PC-9 (cell line): ENCODE measurements around the gene EQTN. TPM values are rescaled to one million over a fixed set of nuclear protein-coding genes. Genes with fewer than 3 reads are reported as not detected.

Experiments
- BruUV-seq: library from RNA; stranded (reverse); fragments of 400-500 nt; replicated peaks from 2 replicates; lab custom pipeline; 2021; lab: Mats Ljungman, UMichigan
- CTCF ChIA-PET: fragments of 300-600 bp; sonication (Branson Sonifier 250); formaldehyde crosslinking; loops from one replicate; lab custom pipeline; 2022; ENCODE audit warnings: antibody characterized with exemption; lab: Charles Lee
- POLR2A ChIA-PET: fragments of 300-600 bp; sonication (Branson Sonifier 250); formaldehyde crosslinking; loops from one replicate; lab custom pipeline; 2022; ENCODE audit warnings: antibody characterized with exemption; ENCODE audit not compliant: unreplicated experiment; lab: Charles Lee
- DNase-seq, 2 experiments: peaks; one replicate each; pipeline versions ENCODE4 v3.0.0 to v3.0.0-alpha.2; 2015 to 2022; ENCODE audit warnings: mixed read lengths in 1 of 2
- H2AFZ ChIP-seq: fragments of 200-600 bp; sonication (generic); 2 replicates; pipeline ENCODE4 v1.8.1; 2017; ENCODE audit warnings: antibody characterized with exemption
- H3F3A ChIP-seq: fragments of 200-600 bp; sonication (generic); 2 replicates; pipeline ENCODE4 v1.8.1; 2017; ENCODE audit warnings: antibody characterized with exemption, mild to moderate bottlenecking, low read depth; ENCODE audit not compliant: insufficient read depth
- H3K27ac ChIP-seq: fragments of 200-600 bp; sonication (generic); 2 replicates; pipeline ENCODE4 v1.6.1; 2016; ENCODE audit warnings: mixed run types
- H3K27me3 ChIP-seq: fragments of 200-600 bp; sonication (generic); 2 replicates; pipeline ENCODE4 v1.6.1; 2016; ENCODE audit warnings: low read depth, mixed run types; ENCODE audit not compliant: insufficient read depth
- H3K36me3 ChIP-seq: fragments of 200-600 bp; sonication (generic); 2 replicates; pipeline ENCODE4 v1.6.1; 2016; ENCODE audit warnings: low read depth, mixed run types
- H3K4me1 ChIP-seq: fragments of 200-600 bp; sonication (generic); replicated peaks from 2 replicates; pipeline ENCODE4 v1.6.1; 2016; ENCODE audit warnings: mixed run types; ENCODE audit not compliant: insufficient read depth
- H3K4me2 ChIP-seq: fragments of 200-600 bp; sonication (generic); 2 replicates; pipeline ENCODE4 v1.6.1; 2017; ENCODE audit warnings: mixed run types
- H3K4me3 ChIP-seq: fragments of 200-600 bp; sonication (generic); 2 replicates; pipeline ENCODE4 v1.6.1; 2016; ENCODE audit warnings: mixed run types
- H3K79me2 ChIP-seq: fragments of 200-600 bp; sonication (generic); 2 replicates; pipeline ENCODE4 v1.6.1; 2017; ENCODE audit warnings: low read depth, mixed run types
- H3K9me2 ChIP-seq: fragments of 200-600 bp; sonication (generic); 2 replicates; pipeline ENCODE4 v1.8.1; 2017; ENCODE audit warnings: mild to moderate bottlenecking; ENCODE audit not compliant: insufficient read depth
- H3K9me3 ChIP-seq: fragments of 200-600 bp; sonication (generic); 2 replicates; pipeline ENCODE4 v1.8.1; 2016; ENCODE audit warnings: low read depth; ENCODE audit not compliant: insufficient read depth
- H4K20me1 ChIP-seq: fragments of 200-600 bp; sonication (generic); 2 replicates; pipeline ENCODE4 v1.8.1; 2017; ENCODE audit not compliant: insufficient read depth
- CTCF ChIP-seq: fragments of 200-600 bp; sonication (generic); conservative IDR thresholded peaks from 2 replicates; pipeline ENCODE4 v1.6.1; 2017; ENCODE audit warnings: mixed run types, antibody characterized with exemption, mild to moderate bottlenecking, moderate library complexity
- EZH2 ChIP-seq: fragments of 200-600 bp; sonication (generic); IDR thresholded peaks from 2 replicates; pipeline ENCODE4 v1.8.0; 2017; ENCODE audit warnings: antibody characterized with exemption, low read depth
- intact Hi-C: fragments of 100-400 bp; cut with micrococcal nuclease; formaldehyde crosslinking; loops from one replicate; pipeline ENCODE4 v1.10.0; 2022; ENCODE audit not compliant: unreplicated experiment
- total RNA-seq: library from RNA; stranded (reverse); gene quantifications from 2 replicates; pipeline ENCODE4 v1.2.3, GENCODE V29; 2021

EQTN gene
- total RNA-seq, 1 experiment from 2014 or later: not detected

- H3F3A ChIP-seq: no peaks in the 10 kb centered on the region
- no peaks in the 10 kb centered on the region for H3K9me3 ChIP-seq
- H3K4me1 ChIP-seq: 0 out of 2 replicates have a peak, but pooled peaks cover 3% of the 10 kb centered on the region
- H2AFZ ChIP-seq: no peak overlapping the region
- no peaks in the 10 kb centered on the region for H4K20me1 ChIP-seq
- H3K27ac ChIP-seq: no peak overlapping the region
- H3K36me3 ChIP-seq: no peaks in the 10 kb centered on the region
- intact Hi-C loops: no loop called here
- TF ChIP-seq CTCF (no peak), EZH2 (no peak)
- H3K27me3 ChIP-seq: no peaks in the 10 kb centered on the region
- no peak overlapping the region for H3K4me2 ChIP-seq
- CTCF ChIA-PET: interaction anchor here (0.6 kb wide), 1 partner anchor 108 kb away, joined by 13 read pairs; no protein-coding TSS in a partner anchor
- no TSS peak for BruUV-seq
- no peak for DNase-seq
- H3K4me3 ChIP-seq: no peak overlapping the region
- no peaks in the 10 kb centered on the region for H3K9me2 ChIP-seq
- POLR2A ChIA-PET: no interaction called here
- no peaks in the 10 kb centered on the region for H3K79me2 ChIP-seq
Observed at GRCh38 chr9:27328483-27328882, 31.5 kb upstream of the EQTN start.

DNA sequence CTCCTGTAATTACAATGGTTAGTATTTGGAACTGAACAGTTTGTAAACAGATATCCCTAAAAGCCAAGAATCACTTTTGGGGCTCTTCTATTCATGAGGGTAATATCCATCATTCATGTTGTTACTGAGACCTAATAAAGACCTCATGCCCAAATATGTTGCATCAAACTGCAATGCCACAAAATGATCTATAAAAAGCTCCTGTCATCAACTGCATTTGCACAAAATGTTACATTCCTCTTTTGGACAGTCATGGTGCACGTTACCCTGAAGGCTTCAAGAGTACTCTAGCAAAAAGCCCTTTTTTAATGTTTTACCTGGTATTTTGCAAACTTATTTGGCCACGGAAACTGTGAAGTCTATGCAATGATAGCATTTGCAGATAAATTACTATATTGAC lies 14.2 kb upstream of the EQTN start:
- intact Hi-C loops: no loop called here
- CTCF ChIA-PET: no interaction called here
- BruUV-seq: no TSS peak

DNA sequence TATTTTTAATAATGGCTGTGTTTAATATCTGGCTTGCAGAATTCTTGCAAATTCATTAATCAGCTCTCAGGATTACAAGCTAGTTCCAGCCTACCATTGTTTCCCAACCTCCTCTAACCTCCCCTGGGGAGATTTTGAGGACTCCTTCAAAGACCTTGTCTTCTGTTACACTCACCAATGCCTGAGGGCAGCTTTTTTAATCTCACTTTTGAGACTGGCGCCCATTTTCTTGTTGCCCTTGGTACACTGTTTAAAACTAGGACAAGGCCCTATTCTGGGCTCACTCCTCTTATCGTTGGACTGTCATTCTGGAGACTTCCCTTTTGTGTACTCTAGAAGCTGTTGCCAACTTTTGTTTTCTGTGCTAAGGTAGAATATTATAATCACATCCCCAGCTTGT lies 13.6 kb upstream of the EQTN start:
- H3K9me3 ChIP-seq: no peaks in the 10 kb centered on the region
- H4K20me1 ChIP-seq: no peaks in the 10 kb centered on the region
- H3K4me1 ChIP-seq: no peaks in the 10 kb centered on the region
- H3K36me3 ChIP-seq: no peaks in the 10 kb centered on the region
- no TSS peak for BruUV-seq
- ChIA-PET CTCF (no interaction called here), POLR2A (no interaction called here)
- no peak overlapping the region for H3K4me2 ChIP-seq
- intact Hi-C loops: no loop called here
- no peak overlapping the region for H2AFZ ChIP-seq
- DNase-seq: no peak
- TF ChIP-seq CTCF (no peak), EZH2 (no peak)
- H3K27me3 ChIP-seq: no peaks in the 10 kb centered on the region
- H3K4me3 ChIP-seq: no peak overlapping the region
- no peaks in the 10 kb centered on the region for H3K9me2 ChIP-seq
- H3F3A ChIP-seq: no peaks in the 10 kb centered on the region
- H3K79me2 ChIP-seq: no peaks in the 10 kb centered on the region
- no peak overlapping the region for H3K27ac ChIP-seq

More for the DNA sequence above, 14.2 kb upstream of the EQTN start:
- no peaks in the 10 kb centered on the region for H3K9me2 ChIP-seq
- H3K27ac ChIP-seq: no peak overlapping the region
- H3K79me2 ChIP-seq: no peaks in the 10 kb centered on the region
- DNase-seq: no peak
- H3K36me3 ChIP-seq: no peaks in the 10 kb centered on the region
- no peak overlapping the region for H2AFZ ChIP-seq
- H3K4me1 ChIP-seq: no peaks in the 10 kb centered on the region
- no peaks in the 10 kb centered on the region for H4K20me1 ChIP-seq
- H3K4me2 ChIP-seq: no peak overlapping the region
- TF ChIP-seq CTCF (no peak), EZH2 (no peak)
- H3K4me3 ChIP-seq: no peak overlapping the region
- POLR2A ChIA-PET: no interaction called here
- H3F3A ChIP-seq: no peaks in the 10 kb centered on the region
- no peaks in the 10 kb centered on the region for H3K27me3 ChIP-seq
- H3K9me3 ChIP-seq: no peaks in the 10 kb centered on the region
